K562 (cell line): Measurements from ENCODE around the gene RPS8. TPM values are rescaled to one million over a fixed set of nuclear protein-coding genes. Genes with fewer than 3 reads are reported as not detected.

Source experiments
- CHAMP1 ChIP-seq: fragments of 450-650 bp; IDR thresholded peaks from 2 replicates; pipeline ENCODE4 v1.6.1; 2016; ENCODE audit warnings: mild to moderate bottlenecking
- DACH1 ChIP-seq: fragments of 450-650 bp; IDR thresholded peaks from 2 replicates; pipeline ENCODE4 v1.6.1; 2018; ENCODE audit not compliant: partially characterized antibody
- DMBX1 ChIP-seq: fragments of 250-450 bp; sonication (Bioruptor Pico); IDR thresholded peaks from 2 replicates; pipeline ENCODE4 v1.8.0; 2022; ENCODE audit warnings: inconsistent platforms, mild to moderate bottlenecking, moderate library complexity, borderline replicate concordance
- E2F8 ChIP-seq: fragments of 450-650 bp; IDR thresholded peaks from 2 replicates; pipeline ENCODE4 v1.7.1; 2018; ENCODE audit warnings: mild to moderate bottlenecking, low read depth; ENCODE audit not compliant: partially characterized antibody
- FUS ChIP-seq: fragments of 200-400 bp; formaldehyde crosslinking; optimal IDR thresholded peaks from 2 replicates; pipeline ENCODE3; 2017; ENCODE audit warnings: low read depth, low read length
- GATAD2B ChIP-seq: fragments of 450-650 bp; IDR thresholded peaks from 2 replicates; pipeline ENCODE4 v1.6.1; 2017; ENCODE audit warnings: mild to moderate bottlenecking, borderline replicate concordance
- HDAC2 ChIP-seq: fragments of 450-650 bp; IDR thresholded peaks from 2 replicates; pipeline ENCODE4 v1.6.1; 2016; ENCODE audit warnings: mild to moderate bottlenecking
- KAT2B ChIP-seq: IDR thresholded peaks from one replicate; pipeline ENCODE4 v1.6.1; 2012; ENCODE audit warnings: low read depth, mild to moderate bottlenecking, control low read depth, inconsistent platforms, low read length, moderate library complexity
- MAFK ChIP-seq: IDR thresholded peaks from 2 replicates; pipeline ENCODE4 v1.6.1; 2011; ENCODE audit warnings: low read length, improper control_type of control experiment
- NCOA1 ChIP-seq: fragments of 450-650 bp; IDR thresholded peaks from 2 replicates; pipeline ENCODE4 v1.6.1; 2016; ENCODE audit warnings: low read depth
- NR1H2 ChIP-seq: sonication (generic); formaldehyde crosslinking; IDR thresholded peaks from 2 replicates; pipeline ENCODE4 v1.4.0; 2020; ENCODE audit warnings: mild to moderate bottlenecking, missing genetic modification reagents
- PML ChIP-seq: IDR thresholded peaks from 2 replicates; pipeline ENCODE4 v1.6.1; 2012; ENCODE audit warnings: low read length, inconsistent platforms
- RFX7 ChIP-seq: fragments of 250-450 bp; sonication (Bioruptor Pico); IDR thresholded peaks from 2 replicates; pipeline ENCODE4 v1.5.1; 2021; ENCODE audit warnings: mild to moderate bottlenecking
- RHOXF2B ChIP-seq: fragments of 250-450 bp; sonication (Bioruptor Pico); conservative IDR thresholded peaks from 2 replicates; pipeline ENCODE4 v1.5.1; 2021
- SP1 ChIP-seq: sonication (generic); formaldehyde crosslinking; IDR thresholded peaks from 2 replicates; pipeline ENCODE4 v1.8.1; 2022; ENCODE audit warnings: mild to moderate bottlenecking, missing genetic modification reagents
- TCF7L2 ChIP-seq: fragments of 150-350 bp; IDR thresholded peaks from 2 replicates; pipeline ENCODE4 v1.6.1; 2016; ENCODE audit warnings: low read depth, mild to moderate bottlenecking, low read length, moderate library complexity
- UBTF ChIP-seq, 2 experiments: IDR thresholded peaks; 2 replicates each; pipeline ENCODE4 v1.6.1; 2012; ENCODE audit warnings: improper control_type of control experiment in 2 of 2, low read depth in 2 of 2, low read length in 2 of 2, borderline replicate concordance in 1 of 2
- ZC3H8 ChIP-seq: fragments of 450-650 bp; IDR thresholded peaks from 2 replicates; pipeline ENCODE4 v1.6.1; 2017
- ZNF217 ChIP-seq: sonication (generic); formaldehyde crosslinking; IDR thresholded peaks from 2 replicates; pipeline ENCODE4 v1.8.0; 2022; ENCODE audit warnings: mild to moderate bottlenecking, missing genetic modification reagents
- ZNF408 ChIP-seq: fragments of 250-450 bp; sonication (Bioruptor Pico); IDR thresholded peaks from 2 replicates; pipeline ENCODE4 v1.4.0; 2020; ENCODE audit warnings: low read depth, mild to moderate bottlenecking, moderate library complexity
- ZNF512 ChIP-seq: IDR thresholded peaks from 2 replicates; pipeline ENCODE4 v1.6.1; 2016; ENCODE audit warnings: missing genetic modification characterization, missing compliant biosample characterization
- polyA plus RNA-seq, 8 experiments: library from polyadenylated mRNA; depleted of rRNA in 4 of 8; stranded (reverse) in 5 of 8; unstranded in 3 of 8; fragments of >200 nt; fragmentation: Nextera tagmentation in 2 of 8; fragmentation: Illumina TruSeq in 1 of 8; extraction: Ambion mirVana in 2 of 8; extraction: Trizol in 1 of 8; gene quantifications; 2 replicates each; pipeline versions ENCODE4 v1.2.1 to v1.2.3, GENCODE V29; 2011 to 2014; ENCODE audit warnings: inconsistent platforms in 1 of 8, missing spikeins in 1 of 8
- total RNA-seq, 7 experiments: library from RNA; depleted of rRNA in 6 of 7; stranded (reverse); fragments of >200 nt in 6 of 7; fragmentation: Illumina TruSeq in 2 of 7; extraction: Trizol in 2 of 7; gene quantifications; 2 replicates each; pipeline versions ENCODE4 v1.2.1 to v1.2.3, GENCODE V29; 2011 to 2021; ENCODE audit warnings: low replicate concordance in 1 of 7

The RPS8 gene
- total and polyA plus RNA-seq, 9 of the 15 experiments (the other 6 are each of a cell fraction or from before 2014, with no cell fraction given) = 2,431 to 4,168 (median 3,109) TPM

GRCh38 chr1:44819608-44820327 lies 44.4 kb downstream of the RPS8 start (continued):
- TF ChIP-seq UBTF (IDR thresholded peaks at IDR 0.05; ENCODE audit: borderline replicate concordance in 1 of 2, low read depth in 2 of 2, low read length in 2 of 2) (no peak), ZNF217 (CRISPR knock-in tag) (no peak), HDAC2 (peak; percentile 26; the same call in 1 of the 2 replicates), KAT2B (no peak), MAFK (no peak), E2F8 (peak; percentile 79), SP1 (peak; percentile 80), ZNF512 (tag) (no peak), FUS (no peak), GATAD2B (peak; percentile 86; the same call in 1 of the 2 replicates), ZNF408 (CRISPR knock-in tag) (no peak), PML (peak; percentile 100), TCF7L2 (no peak), DMBX1 (CRISPR knock-in tag) (peak; percentile 5), DACH1 (no peak), NR1H2 (CRISPR knock-in tag) (peak; percentile 96), NCOA1 (peak; percentile 65; the same call in 1 of the 2 replicates), CHAMP1 (no peak), RFX7 (peak; percentile 90), RHOXF2B (CRISPR knock-in tag) (0 out of 2 replicates have a peak, but pooled peaks have one; percentile 85), ZC3H8 (peak; percentile 99)
